NCI-H1694 (cell line): Measurements from ENCODE around the gene CCDC180.
"Not testable (repeated sequence)": the region's sequence is repeated elsewhere in the genome, so short reads cannot be mapped to it uniquely, and the experiment has no call there.

Experiments
- DNase-seq: peaks from one replicate; lab custom pipeline; 2025; lab: John Stamatoyannopoulos, UW

CCDC180 gene

DNA sequence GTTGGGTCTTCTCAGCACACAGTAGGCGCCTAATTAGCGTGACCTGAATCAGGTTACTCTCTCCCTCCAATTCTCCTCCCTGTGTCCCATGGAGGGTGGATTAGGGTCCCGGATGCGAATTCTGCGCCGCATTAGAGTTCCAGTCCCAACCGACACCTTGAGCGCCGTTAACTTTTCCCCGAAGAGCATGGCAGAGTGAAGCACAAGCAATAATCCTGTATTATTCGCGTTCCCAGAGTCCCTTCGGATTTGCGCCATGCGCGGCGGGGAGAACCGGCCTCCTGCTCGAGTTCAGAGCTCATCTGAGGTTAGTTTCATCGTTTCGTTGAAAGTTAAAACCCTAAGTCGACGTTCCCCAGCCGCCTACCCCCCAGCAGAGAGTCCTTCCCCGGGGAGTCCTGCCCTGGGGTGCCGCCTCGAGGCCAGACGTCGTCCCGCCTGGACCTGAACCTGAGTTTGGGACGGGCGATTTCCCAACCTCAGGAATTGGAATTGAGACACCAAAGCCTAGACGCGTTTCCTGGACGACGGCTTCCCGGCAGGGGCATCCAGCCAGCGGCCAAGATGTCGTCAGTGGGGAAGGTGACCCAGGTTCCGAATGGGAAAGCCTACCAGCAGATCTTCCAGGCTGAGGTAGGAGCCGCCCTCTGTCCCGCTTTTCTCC is at the start of gene CCDC180:
CCDC180 (plus strand) TSS at position 160 of the 664 bp plus-strand sequence; CDS start at position 565, 405 bp downstream.
- no peak for DNase-seq

DNA sequence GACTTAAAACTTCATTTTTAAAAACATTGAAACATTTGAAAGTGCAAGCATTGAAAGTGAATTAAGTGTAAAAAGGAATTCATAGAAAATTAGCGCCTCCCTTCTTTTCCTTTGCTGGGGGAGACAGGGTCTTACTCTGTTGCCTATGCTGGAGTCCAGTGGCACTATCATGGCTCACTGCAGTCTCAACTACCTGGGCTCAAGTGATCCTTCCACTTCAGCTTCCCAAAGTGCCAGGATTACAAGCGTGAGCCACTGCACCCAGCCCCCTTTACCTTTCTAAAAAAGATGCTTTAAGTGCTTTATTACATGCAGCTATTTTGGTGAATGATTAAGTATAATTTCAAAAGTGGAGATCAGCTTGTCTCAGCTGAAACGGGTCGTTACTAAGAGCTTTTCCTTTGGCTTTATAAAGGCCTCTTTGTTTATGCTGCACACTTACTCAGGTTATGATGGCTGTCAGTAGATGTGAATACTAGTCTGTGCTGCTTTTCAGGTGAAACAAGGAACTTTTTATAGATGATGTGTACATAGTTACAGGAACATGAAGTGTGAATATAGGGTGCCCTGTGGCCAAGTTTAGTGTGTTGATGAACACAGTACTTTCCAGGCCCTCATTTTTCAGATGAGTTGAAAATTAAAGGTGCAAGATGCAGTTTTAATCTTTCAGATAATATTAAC is 47.5 kb upstream of the CCDC180 start:
- not testable (repeated sequence) for DNase-seq

GRCh38 chr9:97271292-97271691 is 36.2 kb upstream of the CCDC180 start:
- no peak for DNase-seq

DNA sequence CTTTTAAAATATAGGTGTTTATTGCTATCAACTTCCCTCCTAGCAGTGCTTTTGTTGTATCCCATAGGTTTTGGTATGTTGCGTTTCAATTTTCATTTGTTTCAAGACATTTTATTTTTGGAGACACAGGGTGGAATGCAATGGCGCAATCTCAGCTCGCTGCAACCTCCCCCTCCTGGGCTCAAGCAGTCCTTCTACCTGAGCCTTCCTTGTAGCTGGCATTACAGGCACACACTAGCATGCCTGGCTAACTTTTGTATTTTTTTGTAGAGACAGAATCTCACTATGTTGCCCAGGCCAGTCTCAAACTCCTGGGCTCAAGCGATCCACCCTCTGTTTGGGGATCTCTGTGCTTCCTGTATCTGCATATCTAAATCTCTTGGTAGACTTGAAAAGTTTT is 35.4 kb upstream of the CCDC180 start:
- no peak for DNase-seq

DNA sequence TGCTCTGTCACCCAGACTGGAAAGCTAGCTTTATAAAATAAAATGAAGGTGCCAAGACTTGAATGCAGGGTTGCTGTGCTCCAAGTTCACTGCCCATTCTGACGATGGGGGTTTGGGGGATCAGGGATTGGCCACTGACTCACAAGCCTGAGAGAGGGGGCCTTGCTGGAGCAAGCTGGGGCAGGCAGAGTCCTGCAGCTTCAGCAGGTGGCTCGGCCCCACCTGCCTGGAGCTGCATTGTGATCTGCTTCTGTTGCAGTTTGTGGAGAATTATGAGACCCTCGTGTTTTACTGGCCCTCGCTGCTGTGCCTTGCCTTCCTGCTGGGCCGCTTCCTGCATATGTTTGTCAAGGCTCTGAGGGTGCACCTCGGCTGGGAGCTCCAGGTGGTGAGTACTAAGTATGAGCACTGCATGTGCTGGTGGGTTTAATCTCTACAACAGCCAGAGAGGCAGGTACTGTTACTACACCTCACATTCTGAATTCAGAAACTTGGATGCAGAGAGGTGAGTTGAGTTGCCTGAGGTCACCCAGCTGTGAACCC is 31.1 kb upstream of the CCDC180 start:
- no peak for DNase-seq

GRCh38 chr9:97277953-97278352 is 29.5 kb upstream of the CCDC180 start:
- no peak for DNase-seq

DNA sequence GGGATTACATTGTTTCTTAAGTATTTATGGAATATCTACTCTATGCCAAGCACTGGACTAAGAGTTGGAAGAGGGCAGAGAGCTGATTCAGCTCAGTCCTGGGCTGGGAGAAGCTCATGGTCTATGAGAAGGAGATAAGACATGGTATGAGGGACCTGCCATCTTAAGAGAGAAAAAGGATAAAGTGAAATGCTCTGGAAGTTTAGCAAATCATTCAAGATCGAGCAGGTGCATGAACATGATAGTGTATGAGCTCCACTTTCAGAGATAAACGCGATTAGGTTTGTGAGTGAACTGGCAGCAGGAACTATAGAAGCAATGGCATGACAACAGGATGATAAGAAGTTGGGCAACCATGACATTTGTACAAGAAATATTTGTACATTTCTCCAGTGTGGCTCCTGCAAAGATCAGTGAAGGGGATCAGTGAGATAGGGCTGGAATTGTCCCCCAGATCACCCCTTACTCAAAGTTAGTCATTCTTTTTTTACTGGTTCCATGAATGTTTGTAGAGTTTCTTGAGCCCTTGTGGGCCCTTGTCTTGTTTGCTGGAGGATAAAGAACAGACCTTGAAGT is 26.6 kb upstream of the CCDC180 start:
- DNase-seq, result no peak

GRCh38 chr9:97283768-97284167 is 23.7 kb upstream of the CCDC180 start:
- DNase-seq, result no peak

DNA sequence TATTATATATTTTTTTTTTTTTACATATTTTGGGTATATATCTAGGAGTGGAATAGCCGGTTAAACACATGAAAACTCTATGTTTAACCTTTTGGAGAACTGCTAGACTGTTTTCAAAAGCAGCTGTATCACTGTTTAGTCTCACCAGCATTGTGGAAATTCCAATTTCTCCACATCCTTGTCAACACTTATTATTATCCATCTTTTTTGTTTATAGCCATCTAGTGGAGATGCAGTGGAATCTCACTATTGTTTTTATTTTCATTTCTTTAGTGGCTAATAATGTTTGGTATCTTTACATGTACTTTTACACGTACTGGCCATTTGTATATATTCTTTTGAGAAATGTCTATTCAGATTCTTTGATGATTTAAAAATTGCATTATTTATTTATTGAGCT is 22.7 kb upstream of the CCDC180 start:
- DNase-seq, result no peak

DNA sequence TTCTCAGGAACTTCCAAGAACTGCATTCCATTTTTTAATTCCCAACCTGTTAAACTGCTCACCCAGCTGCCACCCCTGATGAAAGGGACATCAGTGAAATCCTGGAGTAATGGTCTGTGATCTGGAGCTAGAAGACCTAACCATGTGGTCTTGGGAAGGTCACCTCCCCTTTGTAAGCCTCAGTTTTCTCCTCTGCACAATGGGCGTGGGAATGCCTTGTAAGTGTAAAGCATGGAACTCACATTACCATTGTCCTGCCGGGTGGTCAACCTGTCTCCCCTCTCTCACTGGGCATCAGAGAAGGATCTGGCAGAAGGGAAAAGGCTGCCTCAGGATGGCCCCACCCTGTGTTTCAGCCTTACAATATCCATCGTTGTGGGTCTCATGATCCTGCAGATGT is 15.3 kb upstream of the CCDC180 start:
- no peak for DNase-seq

DNA sequence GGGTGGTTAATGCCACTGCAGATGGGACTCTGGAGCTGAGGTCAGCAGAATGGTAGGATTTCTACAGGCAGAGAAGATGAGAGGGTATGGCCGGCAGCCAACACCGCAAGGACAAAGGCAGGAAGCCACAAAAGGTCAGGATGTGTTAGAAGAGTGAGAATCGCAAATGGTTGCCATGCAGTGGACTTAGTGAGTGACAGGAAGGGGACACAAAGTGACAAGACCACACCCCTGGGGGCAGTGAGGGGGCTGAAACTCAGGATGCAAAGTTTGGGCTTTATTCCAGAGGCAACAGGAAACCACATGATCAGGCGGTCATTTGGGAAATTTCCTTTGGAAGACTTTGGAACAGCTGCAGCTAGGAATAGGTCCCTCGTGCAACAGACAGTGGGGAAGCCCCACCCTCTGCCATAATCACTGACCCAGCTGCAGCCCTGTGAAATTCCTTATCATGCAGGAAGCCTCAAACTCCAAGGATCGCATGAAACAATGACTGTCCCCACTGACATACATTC is 14.2 kb upstream of the CCDC180 start:
- no peak for DNase-seq

- no peak for DNase-seq
Observed at GRCh38 chr9:97293818-97294217, 13.6 kb upstream of the CCDC180 start.

- no peak for DNase-seq
Observed at GRCh38 chr9:97297889-97298288, 9.6 kb upstream of the CCDC180 start.

DNA sequence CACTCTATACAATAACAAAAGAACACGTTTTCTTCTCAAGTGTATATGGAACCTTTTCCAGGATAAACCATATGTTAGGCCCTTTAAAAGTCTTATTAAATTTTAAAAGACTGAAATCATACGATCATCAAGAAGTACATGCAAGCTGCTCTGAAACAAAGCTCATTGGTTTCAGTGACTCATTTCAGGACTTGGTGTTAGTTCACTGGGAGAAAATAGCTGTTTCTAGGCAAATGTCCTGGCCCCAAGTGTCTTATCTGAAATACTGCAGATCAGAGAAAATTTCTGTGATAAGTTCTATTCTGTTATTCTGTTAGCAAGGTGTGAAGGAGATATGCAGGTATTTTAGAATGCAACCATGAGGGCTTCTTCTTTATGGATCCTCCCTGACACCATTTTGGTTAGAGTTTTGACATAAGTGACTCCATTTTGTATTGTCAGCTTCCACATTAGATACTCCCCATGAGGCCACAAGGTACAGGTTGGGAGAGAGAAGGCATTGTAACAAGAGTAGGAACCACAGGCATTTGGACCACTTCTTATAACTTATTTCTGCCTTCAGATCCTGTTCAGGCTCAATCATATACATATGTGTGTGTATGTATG is 7.5 kb upstream of the CCDC180 start:
- no peak for DNase-seq

- DNase-seq, result no peak
Observed at GRCh38 chr9:97300586-97300985, 6.9 kb upstream of the CCDC180 start.

GRCh38 chr9:97301974-97302373 is 5.5 kb upstream of the CCDC180 start:
- DNase-seq, result no peak

- no peak for DNase-seq
Observed at GRCh38 chr9:97304586-97304985, 2.9 kb upstream of the CCDC180 start.

DNA sequence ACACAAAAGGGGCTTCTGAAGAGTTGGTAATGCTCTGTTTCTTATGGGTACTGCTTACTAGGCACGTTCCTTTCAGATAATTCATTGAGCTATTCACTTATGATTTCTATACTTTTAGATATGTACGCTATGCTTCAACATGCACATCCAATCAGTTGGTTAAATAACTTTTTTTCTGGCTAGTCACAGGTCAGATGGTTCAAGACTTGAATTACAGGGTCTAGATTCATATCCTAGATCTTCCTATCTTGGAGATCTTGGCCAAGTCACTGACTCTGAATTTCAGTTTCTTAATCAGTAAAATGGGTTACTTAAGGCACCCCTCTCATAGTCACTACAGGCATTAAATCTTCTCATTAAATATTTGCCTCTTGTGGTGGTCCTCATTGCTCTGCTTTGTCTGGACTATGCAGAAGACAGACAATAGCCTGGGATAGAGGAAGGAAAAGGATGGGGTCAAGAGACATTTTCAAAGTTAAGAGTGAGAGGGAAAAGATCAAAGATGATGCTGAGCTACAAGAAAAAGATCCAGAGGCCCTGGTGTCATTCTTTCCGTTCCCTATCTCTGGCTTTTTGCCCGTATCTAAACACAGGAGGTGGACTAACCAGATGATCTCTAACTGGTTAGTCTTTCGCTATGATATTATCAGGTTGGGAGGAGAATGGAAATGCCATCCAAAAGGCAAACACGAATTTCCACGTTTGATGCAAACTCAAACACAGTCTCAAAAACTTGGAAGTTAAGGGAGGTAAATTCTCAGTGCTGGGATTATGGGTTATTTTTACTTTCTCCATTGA is 1.8 kb upstream of the CCDC180 start:
- DNase-seq, result no peak

GRCh38 chr9:97307091-97307490 is 368 bp upstream of the CCDC180 start:
- no peak for DNase-seq

DNA sequence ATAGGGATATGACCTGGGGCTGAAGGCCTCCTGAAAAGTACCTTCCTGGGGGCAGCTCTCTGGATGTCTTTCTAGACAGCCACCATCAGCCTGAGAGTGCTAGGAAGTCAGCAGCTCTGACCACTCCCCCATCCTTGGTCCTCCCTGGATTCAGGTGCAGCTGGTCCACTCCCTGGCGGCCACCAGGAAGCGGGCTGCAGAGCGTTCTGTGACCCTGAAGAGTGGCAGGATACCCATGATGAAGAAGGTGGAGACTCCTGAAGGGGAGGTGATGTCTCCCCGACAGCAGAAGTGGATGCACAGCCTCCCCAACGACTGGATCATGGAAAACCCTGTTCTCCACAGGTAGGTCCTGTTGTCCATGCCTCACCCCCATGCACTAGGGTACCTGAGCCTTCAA is 1.8 kb downstream of the CCDC180 start:
- no peak for DNase-seq

- no peak for DNase-seq
Observed at GRCh38 chr9:97310023-97310422, 2.6 kb downstream of the CCDC180 start.

DNA sequence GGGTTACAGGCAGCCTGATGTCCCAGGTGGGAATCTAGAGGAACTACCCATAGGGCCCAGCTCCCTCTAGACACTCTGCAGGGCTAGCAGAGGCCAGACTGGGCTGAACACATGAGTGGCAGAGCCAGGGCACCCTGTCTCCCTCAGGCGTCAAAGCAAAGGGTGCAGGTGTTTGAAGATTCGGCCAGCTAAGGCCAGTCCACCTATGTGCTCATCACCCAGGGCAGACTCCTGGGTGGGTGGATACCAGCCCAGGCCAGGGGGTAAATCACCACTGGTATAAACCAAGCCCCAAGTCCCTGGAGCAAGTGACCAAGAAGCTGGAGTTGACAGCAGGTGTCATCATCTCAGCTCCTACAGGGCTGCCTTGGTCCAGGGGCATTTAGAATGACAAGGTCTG is 3.4 kb downstream of the CCDC180 start:
- no peak for DNase-seq
